Activated naive CD8-positive, alpha-beta T cell (primary cell): Measurements from ENCODE around the gene JPT2.
A peak's percentile ranks its signal among the peaks of the same experiment; 100 is the strongest.

Experiments
- H3K27ac Mint-ChIP-seq: one replicate; pipeline ENCODE4 v1.8.0; 2021; ENCODE audit warnings: mixed read lengths
- H3K27me3 Mint-ChIP-seq: one replicate; pipeline ENCODE4 v1.8.0; 2021; ENCODE audit warnings: mixed read lengths
- H3K36me3 Mint-ChIP-seq: one replicate; pipeline ENCODE4 v1.8.0; 2021; ENCODE audit warnings: mixed read lengths
- H3K4me1 Mint-ChIP-seq: one replicate; pipeline ENCODE4 v1.8.0; 2021; ENCODE audit warnings: low read depth, mixed read lengths
- H3K4me3 Mint-ChIP-seq: one replicate; pipeline ENCODE4 v1.8.0; 2021; ENCODE audit warnings: mild to moderate bottlenecking, mixed read lengths
- H3K9me3 Mint-ChIP-seq: one replicate; pipeline ENCODE4 v1.8.0; 2021; ENCODE audit warnings: low read depth, mixed read lengths

JPT2 gene

DNA sequence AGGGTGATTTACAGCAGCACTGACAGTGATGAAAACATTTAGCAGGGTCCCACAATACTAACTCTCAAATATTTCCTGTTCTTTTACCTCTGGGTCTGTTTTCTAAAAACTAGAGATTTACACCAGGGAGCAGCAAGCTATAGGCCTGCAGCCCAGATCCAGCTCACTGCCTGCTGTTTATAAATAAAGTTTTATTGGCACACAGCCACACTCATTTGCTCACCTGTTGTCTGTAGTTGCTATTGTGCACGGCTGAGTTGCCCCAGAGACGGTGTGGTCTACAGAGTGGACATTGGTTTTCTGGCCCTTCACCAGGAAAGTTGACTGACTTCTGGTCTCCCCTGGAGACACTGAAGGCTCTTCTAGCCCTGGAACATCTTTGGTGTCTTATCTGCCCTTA lies 16.3 kb upstream of the JPT2 start:
- H3K9me3 Mint-ChIP-seq = no peaks in the 10 kb centered on the region
- H3K27me3 Mint-ChIP-seq = no peaks in the 10 kb centered on the region
- no peak overlapping the region for H3K4me3 Mint-ChIP-seq
- no peaks in the 10 kb centered on the region for H3K4me1 Mint-ChIP-seq
- H3K36me3 Mint-ChIP-seq = peaks cover 4% of the 10 kb centered on the region
- no peak overlapping the region for H3K27ac Mint-ChIP-seq

DNA sequence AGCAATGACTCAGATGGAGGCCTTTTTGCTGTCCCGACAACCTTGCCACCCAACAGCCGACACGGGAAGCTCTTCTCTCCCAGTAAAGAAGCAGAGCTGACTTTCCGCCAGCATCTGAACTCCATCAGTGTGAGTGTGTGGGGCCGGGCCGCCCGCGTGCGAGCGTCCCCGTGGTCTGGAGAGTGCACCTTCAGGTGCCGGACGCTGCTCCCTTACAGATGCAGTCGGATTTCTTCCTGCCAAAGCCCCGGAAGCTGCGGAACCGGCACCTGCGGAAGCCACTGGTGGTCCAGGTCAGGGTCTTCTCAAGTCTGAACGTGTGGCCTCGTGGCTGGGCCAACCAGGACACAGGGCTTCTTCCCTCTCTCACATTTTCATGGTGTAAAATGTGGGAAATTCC lies 15.5 kb upstream of the JPT2 start:
- Mint-ChIP-seq H3K4me3 (no peak overlapping the region), H3K27me3 (no peaks in the 10 kb centered on the region), H3K27ac (no peak overlapping the region), H3K36me3 (peaks cover 4% of the 10 kb centered on the region), H3K9me3 (no peaks in the 10 kb centered on the region), H3K4me1 (no peaks in the 10 kb centered on the region)

- Mint-ChIP-seq H3K4me1 (no peaks in the 10 kb centered on the region), H3K4me3 (no peak overlapping the region), H3K27me3 (no peaks in the 10 kb centered on the region), H3K36me3 (peaks cover 4% of the 10 kb centered on the region), H3K9me3 (no peaks in the 10 kb centered on the region), H3K27ac (no peak overlapping the region)
These were observed 12.2 kb upstream of the JPT2 start for GRCh38 chr16:1665829-1666228.

DNA sequence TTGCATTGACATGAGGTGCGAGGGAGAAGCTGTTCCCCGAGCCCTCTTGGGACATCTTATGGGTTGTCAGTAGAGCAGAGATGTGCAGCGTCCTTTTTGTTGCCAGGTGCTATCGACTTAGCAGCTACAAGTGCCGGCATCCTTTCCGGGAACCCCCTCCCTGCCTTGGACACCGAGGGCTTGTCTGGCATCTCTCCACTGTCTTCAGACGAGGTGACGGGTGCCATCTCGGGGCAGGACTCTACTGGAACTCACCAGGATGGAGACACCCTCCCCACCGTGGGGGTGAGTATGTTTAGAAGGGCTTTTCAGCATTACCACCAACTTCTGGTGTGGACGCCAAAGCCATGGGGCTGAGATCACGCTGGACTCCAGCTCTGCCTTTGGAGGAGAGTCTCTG lies 11.8 kb upstream of the JPT2 start:
- Mint-ChIP-seq H3K4me1 (no peaks in the 10 kb centered on the region), H3K9me3 (no peaks in the 10 kb centered on the region), H3K36me3 (peaks cover 4% of the 10 kb centered on the region), H3K27me3 (no peaks in the 10 kb centered on the region), H3K4me3 (no peak overlapping the region), H3K27ac (no peak overlapping the region)

- Mint-ChIP-seq H3K36me3 (peaks cover 4% of the 10 kb centered on the region), H3K4me3 (no peak overlapping the region), H3K4me1 (no peaks in the 10 kb centered on the region), H3K9me3 (no peaks in the 10 kb centered on the region), H3K27me3 (no peaks in the 10 kb centered on the region), H3K27ac (no peak overlapping the region)
These were observed 10.8 kb upstream of the JPT2 start for GRCh38 chr16:1667271-1667670.

DNA sequence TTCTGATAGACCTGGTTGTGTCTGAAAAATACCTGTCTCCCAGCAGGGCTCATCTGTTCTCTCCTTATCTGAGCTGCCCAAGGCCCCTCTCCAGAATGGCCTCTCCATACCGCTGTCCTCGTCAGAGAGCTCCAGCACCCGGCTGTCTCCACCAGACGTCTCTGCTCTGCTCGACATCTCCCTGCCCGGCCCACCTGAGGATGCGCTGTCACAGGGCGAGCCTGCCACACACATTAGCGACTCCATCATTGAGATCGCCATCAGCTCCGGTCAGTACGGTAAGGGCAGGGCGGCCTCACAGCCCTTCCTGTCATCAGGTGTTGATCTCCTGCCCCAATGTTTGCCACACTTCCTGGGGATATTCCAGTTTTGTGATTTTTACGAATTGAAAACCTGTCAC lies 10.2 kb upstream of the JPT2 start:
- H3K9me3 Mint-ChIP-seq = no peaks in the 10 kb centered on the region
- H3K4me1 Mint-ChIP-seq = no peaks in the 10 kb centered on the region
- no peak overlapping the region for H3K4me3 Mint-ChIP-seq
- H3K36me3 Mint-ChIP-seq = peaks cover 4% of the 10 kb centered on the region
- H3K27ac Mint-ChIP-seq = no peak overlapping the region
- H3K27me3 Mint-ChIP-seq = no peaks in the 10 kb centered on the region

DNA sequence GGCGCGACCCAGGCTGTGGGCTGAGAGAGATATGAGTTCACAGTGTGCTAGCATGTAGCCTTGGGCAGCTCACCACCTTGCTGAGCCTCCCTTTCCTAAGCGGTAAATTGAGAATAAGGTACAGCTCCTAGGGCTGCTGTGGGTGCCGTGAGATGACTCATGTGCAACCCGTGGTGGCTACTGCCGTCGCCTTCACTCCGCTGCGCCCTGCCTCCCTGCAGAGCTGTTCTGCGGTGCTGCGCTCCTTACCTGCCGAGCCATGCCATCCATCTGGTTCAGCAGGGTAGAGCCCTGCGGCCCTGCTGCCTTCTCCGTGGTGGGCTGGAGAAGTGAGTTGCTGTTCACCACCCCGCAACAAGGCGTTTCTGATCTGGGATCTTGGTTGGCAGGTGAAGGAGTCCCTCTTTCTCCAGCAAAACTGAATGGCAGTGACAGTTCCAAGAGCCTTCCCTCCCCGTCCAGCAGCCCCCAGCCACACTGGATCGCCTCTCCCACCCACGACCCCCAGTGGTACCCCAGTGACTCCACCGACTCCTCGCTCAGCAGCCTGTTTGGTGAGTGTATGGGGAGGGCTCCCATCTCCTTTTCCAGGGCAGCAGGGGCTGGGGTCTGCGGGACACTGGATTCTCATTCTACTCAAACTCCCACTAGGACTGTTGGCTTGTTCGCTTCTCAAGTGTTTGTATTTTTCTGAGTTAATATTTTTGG lies 9.3 kb upstream of the JPT2 start:
- Mint-ChIP-seq H3K4me3 (no peak overlapping the region), H3K36me3 (peaks cover 4% of the 10 kb centered on the region), H3K9me3 (no peaks in the 10 kb centered on the region), H3K27me3 (no peaks in the 10 kb centered on the region), H3K4me1 (no peaks in the 10 kb centered on the region), H3K27ac (no peak overlapping the region)

DNA sequence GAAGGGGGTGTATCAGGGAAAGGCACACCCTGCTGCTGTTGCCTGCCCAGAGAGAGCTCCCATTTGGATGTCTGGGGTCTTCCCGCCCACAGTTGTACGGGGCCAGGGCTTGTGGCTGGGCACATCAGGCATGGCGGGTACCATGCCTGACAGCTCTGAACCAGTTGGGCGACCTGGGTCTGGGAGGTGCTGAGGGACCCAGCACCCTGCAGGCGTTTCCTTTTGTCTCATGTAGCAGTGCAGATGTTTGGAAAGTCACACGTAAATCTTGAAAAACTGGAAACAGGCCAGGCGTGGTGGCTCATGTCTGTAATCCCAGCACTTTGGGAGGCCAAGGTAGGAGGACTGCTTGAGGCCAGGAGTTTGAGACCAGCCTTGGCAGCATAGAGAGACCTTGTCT lies 8.4 kb upstream of the JPT2 start:
- H3K9me3 Mint-ChIP-seq = no peaks in the 10 kb centered on the region
- H3K27ac Mint-ChIP-seq = no peak overlapping the region
- no peaks in the 10 kb centered on the region for H3K4me1 Mint-ChIP-seq
- H3K4me3 Mint-ChIP-seq = no peak overlapping the region
- no peaks in the 10 kb centered on the region for H3K27me3 Mint-ChIP-seq
- peaks cover 4% of the 10 kb centered on the region for H3K36me3 Mint-ChIP-seq

DNA sequence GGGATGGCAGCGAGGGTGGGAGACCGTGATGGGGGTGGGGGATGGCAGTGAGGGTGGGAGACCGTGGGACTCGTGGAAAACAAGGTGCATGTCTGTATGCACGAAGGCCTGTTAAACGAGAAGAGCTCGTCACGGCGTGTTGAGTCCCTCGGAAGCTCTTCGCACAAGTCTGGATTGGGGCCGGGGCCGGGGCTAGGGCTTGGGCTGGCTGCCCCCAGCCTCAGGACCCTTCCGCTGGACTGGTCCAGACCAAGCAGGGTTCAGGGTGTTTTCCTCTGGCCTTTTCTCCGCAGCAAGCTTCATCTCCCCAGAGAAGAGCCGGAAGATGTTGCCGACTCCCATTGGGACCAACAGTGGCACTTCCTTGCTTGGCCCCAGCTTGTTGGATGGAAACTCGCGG lies 7.7 kb upstream of the JPT2 start:
- H3K4me1 Mint-ChIP-seq = no peaks in the 10 kb centered on the region
- no peak overlapping the region for H3K27ac Mint-ChIP-seq
- H3K9me3 Mint-ChIP-seq = no peaks in the 10 kb centered on the region
- H3K4me3 Mint-ChIP-seq = no peak overlapping the region
- no peaks in the 10 kb centered on the region for H3K36me3 Mint-ChIP-seq
- H3K27me3 Mint-ChIP-seq = no peaks in the 10 kb centered on the region

DNA sequence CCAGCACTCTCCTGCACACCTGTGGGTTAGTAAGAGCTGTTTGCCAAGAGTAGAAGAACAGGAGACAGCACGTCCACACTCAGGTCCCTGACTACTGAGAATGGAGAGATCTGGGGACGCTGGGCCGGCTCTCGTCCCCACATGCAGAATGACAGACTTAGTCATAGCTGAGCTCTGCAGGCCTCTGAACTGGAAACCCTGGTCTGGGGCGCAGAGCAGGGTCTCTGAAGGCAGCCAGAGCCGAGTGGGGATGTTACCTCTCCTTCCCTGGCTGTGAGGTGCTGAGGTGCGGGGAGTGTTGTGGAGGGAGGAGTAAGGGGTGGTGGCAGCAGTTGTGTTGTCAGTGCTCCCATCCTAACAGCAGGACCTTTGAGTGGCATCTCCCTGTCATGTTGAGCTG lies 7.2 kb upstream of the JPT2 start:
- Mint-ChIP-seq H3K4me3 (no peak overlapping the region), H3K27ac (no peak overlapping the region), H3K27me3 (no peaks in the 10 kb centered on the region), H3K4me1 (no peaks in the 10 kb centered on the region), H3K9me3 (no peaks in the 10 kb centered on the region), H3K36me3 (no peaks in the 10 kb centered on the region)

- H3K4me1 Mint-ChIP-seq = peaks cover 2% of the 10 kb centered on the region
- H3K27me3 Mint-ChIP-seq = no peaks in the 10 kb centered on the region
- no peaks in the 10 kb centered on the region for H3K9me3 Mint-ChIP-seq
- no peak overlapping the region for H3K27ac Mint-ChIP-seq
- H3K4me3 Mint-ChIP-seq = no peak overlapping the region
- no peaks in the 10 kb centered on the region for H3K36me3 Mint-ChIP-seq
These were observed 4.5 kb upstream of the JPT2 start for GRCh38 chr16:1673424-1674151.

GRCh38 chr16:1674306-1674705 lies 3.8 kb upstream of the JPT2 start:
- H3K27me3 Mint-ChIP-seq = no peaks in the 10 kb centered on the region
- no peaks in the 10 kb centered on the region for H3K36me3 Mint-ChIP-seq
- H3K27ac Mint-ChIP-seq = no peak overlapping the region
- H3K4me1 Mint-ChIP-seq = peaks cover 7% of the 10 kb centered on the region
- no peak overlapping the region for H3K4me3 Mint-ChIP-seq
- H3K9me3 Mint-ChIP-seq = no peaks in the 10 kb centered on the region

DNA sequence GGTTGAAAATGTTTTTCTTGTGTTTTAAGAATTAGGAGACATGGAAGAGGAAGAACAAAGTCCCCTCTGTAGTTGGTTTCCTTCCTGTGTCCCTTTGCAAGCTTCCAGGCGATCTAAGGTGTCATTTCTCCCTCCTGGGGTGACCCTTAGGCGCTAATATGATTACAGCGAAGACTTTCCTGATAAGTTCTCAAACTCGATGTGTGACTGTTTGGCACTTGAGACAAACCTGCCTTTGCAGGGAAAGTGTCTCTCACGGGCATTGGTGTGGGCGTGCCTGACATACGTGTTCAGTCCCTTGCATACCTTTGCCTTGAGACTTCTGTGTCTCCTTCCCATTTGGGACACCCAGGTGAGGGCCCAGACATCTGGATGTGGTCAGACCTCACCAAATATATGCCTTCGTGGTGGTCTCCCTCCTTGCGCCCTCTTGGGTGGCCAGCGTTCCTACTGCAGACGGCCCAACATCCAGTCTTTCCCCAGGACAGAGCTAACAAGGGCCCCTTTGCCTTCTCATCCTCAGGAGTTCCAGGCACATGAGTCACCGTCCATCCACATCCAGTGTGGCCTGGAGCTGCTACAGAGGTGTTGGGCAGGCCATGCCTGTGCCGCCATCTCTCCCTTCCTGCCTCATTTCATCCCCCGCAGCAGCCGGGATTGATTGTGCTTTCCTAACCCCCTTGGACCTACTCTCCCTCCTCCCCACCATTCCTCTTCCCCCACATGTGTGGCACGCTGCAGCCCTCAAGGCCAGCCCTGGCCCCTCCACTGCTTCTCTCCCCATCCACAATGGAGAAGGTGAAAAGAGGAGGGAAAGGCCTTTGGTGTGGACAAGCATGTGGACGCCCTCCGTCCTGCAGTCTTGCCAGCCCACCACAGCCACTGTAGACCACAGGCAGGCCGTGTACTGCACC lies 3.1 kb upstream of the JPT2 start:
- peaks cover 9% of the 10 kb centered on the region for H3K4me1 Mint-ChIP-seq
- H3K4me3 Mint-ChIP-seq = no peak overlapping the region
- H3K36me3 Mint-ChIP-seq = no peaks in the 10 kb centered on the region
- H3K27me3 Mint-ChIP-seq = no peaks in the 10 kb centered on the region
- no peaks in the 10 kb centered on the region for H3K9me3 Mint-ChIP-seq
- no peak overlapping the region for H3K27ac Mint-ChIP-seq

DNA sequence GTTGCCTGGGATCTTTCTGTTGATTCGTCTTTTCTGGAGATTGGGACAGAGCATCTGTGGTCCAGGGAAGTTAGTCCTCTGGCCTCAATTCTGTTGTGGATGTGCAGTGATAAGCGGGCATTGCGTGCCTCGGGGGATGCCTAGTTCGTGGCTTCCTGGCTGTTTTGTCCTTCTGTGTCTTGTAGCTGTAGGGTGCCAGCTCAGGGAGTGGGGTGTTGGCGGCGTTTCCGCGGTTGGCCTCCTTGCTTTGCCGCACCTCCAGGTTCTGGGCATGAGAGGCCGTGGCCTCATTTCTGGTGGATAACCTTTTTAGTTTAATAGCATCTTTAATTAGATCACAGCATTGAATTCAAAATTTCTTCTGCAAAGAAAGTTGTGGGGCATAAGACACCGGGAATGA lies 1.4 kb upstream of the JPT2 start:
- no peaks in the 10 kb centered on the region for H3K27me3 Mint-ChIP-seq
- H3K36me3 Mint-ChIP-seq = no peaks in the 10 kb centered on the region
- no peak overlapping the region for H3K4me3 Mint-ChIP-seq
- H3K9me3 Mint-ChIP-seq = no peaks in the 10 kb centered on the region
- no peak overlapping the region for H3K27ac Mint-ChIP-seq
- peaks cover 24% of the 10 kb centered on the region for H3K4me1 Mint-ChIP-seq

DNA sequence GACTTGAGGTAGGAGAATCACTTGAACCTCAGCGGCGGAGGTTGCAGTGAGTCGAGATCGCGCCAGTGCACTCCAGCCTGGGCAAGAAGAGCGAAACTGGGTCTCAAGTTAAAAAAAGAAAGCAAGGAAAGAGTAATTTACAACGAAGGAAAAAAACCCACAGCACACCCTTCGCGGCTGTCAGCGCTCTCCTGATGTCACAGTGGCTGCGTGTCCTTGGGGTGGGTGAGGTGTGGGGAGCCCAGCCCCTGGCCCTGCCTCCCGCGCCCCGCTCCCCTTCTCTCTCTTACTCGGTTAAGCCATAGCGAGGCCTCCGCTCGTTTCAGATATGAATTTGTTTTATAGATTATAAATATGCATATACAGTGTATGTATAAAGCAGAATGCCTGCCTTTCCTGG lies 740 bp upstream of the JPT2 start:
- H3K27ac Mint-ChIP-seq = no peak overlapping the region
- no peaks in the 10 kb centered on the region for H3K27me3 Mint-ChIP-seq
- no peaks in the 10 kb centered on the region for H3K36me3 Mint-ChIP-seq
- H3K9me3 Mint-ChIP-seq = no peaks in the 10 kb centered on the region
- peaks cover 24% of the 10 kb centered on the region for H3K4me1 Mint-ChIP-seq
- peak overlapping the region; percentile 69 for H3K4me3 Mint-ChIP-seq
